DOHH2 (cell line): Measurements from ENCODE around the gene PRKAB1.

Experiments
- H3F3A ChIP-seq: fragments of 200-600 bp; sonication (generic), shearing (Covaris generic); 2 replicates; pipeline ENCODE4 v1.6.0; 2016; ENCODE audit warnings: antibody characterized with exemption, mild to moderate bottlenecking; ENCODE audit not compliant: control insufficient read depth, insufficient read depth
- H3K27ac ChIP-seq: fragments of 200-600 bp; sonication (generic); 2 replicates; pipeline ENCODE4 v1.5.1; 2014; ENCODE audit warnings: low read depth, mild to moderate bottlenecking, low read length, moderate library complexity
- H3K27me3 ChIP-seq: fragments of 200-600 bp; sonication (generic); 2 replicates; pipeline ENCODE4 v1.6.1; 2014; ENCODE audit warnings: mild to moderate bottlenecking, low read length, mixed read lengths; ENCODE audit not compliant: control insufficient read depth
- H3K36me3 ChIP-seq: fragments of 200-600 bp; sonication (generic); 2 replicates; pipeline ENCODE4 v1.6.1; 2014; ENCODE audit warnings: mild to moderate bottlenecking, low read length, moderate library complexity, mixed read lengths; ENCODE audit not compliant: control insufficient read depth
- H3K4me1 ChIP-seq: fragments of 200-600 bp; sonication (generic); 2 replicates; pipeline ENCODE4 v1.6.1; 2014; ENCODE audit warnings: mild to moderate bottlenecking, low read length, mixed read lengths; ENCODE audit not compliant: control insufficient read depth
- H3K4me2 ChIP-seq: fragments of 200-600 bp; sonication (generic); 2 replicates; pipeline ENCODE4 v1.6.0; 2014; ENCODE audit warnings: mild to moderate bottlenecking, low read length, moderate library complexity
- H3K4me3 ChIP-seq: fragments of 200-600 bp; sonication (generic); 2 replicates; pipeline ENCODE4 v1.5.1; 2014; ENCODE audit warnings: mild to moderate bottlenecking, low read length, mixed read lengths
- H3K79me2 ChIP-seq: fragments of 200-600 bp; sonication (generic); 2 replicates; pipeline ENCODE4 v1.6.1; 2014; ENCODE audit warnings: mild to moderate bottlenecking, low read length, mixed read lengths; ENCODE audit not compliant: control insufficient read depth
- H3K9me2 ChIP-seq: fragments of 200-600 bp; sonication (generic); replicated peaks from 2 replicates; pipeline ENCODE4 v1.6.1; 2014; ENCODE audit warnings: mild to moderate bottlenecking, low read length, mixed read lengths; ENCODE audit not compliant: control insufficient read depth
- H3K9me3 ChIP-seq: fragments of 200-600 bp; sonication (generic); 2 replicates; pipeline ENCODE4 v1.6.1; 2014; ENCODE audit warnings: antibody characterized with exemption, low read length, mixed read lengths; ENCODE audit not compliant: control insufficient read depth, insufficient read depth
- H4K20me1 ChIP-seq: fragments of 200-600 bp; sonication (generic); 2 replicates; pipeline ENCODE4 v1.6.0; 2014; ENCODE audit warnings: low read depth, mild to moderate bottlenecking, antibody characterized with exemption, low read length, moderate library complexity; ENCODE audit not compliant: control insufficient read depth, insufficient read depth
- EZH2phosphoT487 ChIP-seq: fragments of 200-600 bp; sonication (generic); IDR thresholded peaks from 2 replicates; pipeline ENCODE4 v1.6.1; 2017; ENCODE audit warnings: borderline replicate concordance, mild to moderate bottlenecking, antibody characterized with exemption, low read length, moderate library complexity, mixed read lengths
- TF ChIP-seq, protein P1 (sequence below): fragments of 200-600 bp; sonication (generic); IDR thresholded peaks from one replicate; pipeline ENCODE4 v1.5.1; 2014; ENCODE audit warnings: antibody characterized with exemption, mild to moderate bottlenecking, low read depth, low read length; ENCODE audit not compliant: poor library complexity, severe bottlenecking

PRKAB1 gene

DNA sequence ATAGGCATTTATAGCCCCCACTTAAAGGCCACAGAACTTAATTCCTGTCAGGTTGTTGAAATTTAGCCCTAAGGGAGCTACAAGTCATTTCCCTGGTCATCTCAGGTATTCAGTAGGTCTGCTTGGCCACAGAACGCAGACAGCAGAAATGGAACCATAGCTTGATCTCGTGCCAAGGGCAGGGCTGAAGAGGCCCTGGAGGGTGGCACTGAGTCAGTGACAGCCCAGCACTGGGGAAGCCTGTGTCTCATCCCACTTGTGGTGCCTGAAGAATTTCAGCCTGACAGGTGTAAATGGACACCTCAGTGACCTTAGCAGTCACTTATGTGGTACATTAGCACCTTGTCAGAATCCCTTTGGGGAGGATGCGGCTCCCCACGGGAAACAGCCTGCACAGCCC lies 6.6 kb downstream of the PRKAB1 start:
- no peaks in the 10 kb centered on the region for H3K27me3 ChIP-seq
- H3K4me1 ChIP-seq, result peaks cover 16% of the 10 kb centered on the region
- TF ChIP-seq EZH2phosphoT487, result no peak
- TF ChIP-seq, protein P1, sequence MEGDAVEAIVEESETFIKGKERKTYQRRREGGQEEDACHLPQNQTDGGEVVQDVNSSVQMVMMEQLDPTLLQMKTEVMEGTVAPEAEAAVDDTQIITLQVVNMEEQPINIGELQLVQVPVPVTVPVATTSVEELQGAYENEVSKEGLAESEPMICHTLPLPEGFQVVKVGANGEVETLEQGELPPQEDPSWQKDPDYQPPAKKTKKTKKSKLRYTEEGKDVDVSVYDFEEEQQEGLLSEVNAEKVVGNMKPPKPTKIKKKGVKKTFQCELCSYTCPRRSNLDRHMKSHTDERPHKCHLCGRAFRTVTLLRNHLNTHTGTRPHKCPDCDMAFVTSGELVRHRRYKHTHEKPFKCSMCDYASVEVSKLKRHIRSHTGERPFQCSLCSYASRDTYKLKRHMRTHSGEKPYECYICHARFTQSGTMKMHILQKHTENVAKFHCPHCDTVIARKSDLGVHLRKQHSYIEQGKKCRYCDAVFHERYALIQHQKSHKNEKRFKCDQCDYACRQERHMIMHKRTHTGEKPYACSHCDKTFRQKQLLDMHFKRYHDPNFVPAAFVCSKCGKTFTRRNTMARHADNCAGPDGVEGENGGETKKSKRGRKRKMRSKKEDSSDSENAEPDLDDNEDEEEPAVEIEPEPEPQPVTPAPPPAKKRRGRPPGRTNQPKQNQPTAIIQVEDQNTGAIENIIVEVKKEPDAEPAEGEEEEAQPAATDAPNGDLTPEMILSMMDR, result no peak
- H4K20me1 ChIP-seq, result 0 out of 2 replicates have a peak, but pooled peaks cover 5% of the 10 kb centered on the region
- H3K79me2 ChIP-seq, result peaks cover 38% of the 10 kb centered on the region
- no peak overlapping the region for H3K4me2 ChIP-seq
- H3F3A ChIP-seq, result no peaks in the 10 kb centered on the region
- H3K27ac ChIP-seq, result no peak overlapping the region
- H3K9me3 ChIP-seq, result no peaks in the 10 kb centered on the region
- H3K4me3 ChIP-seq, result no peak overlapping the region
- no peaks in the 10 kb centered on the region for H3K9me2 ChIP-seq
- peaks cover 99% of the 10 kb centered on the region for H3K36me3 ChIP-seq

DNA sequence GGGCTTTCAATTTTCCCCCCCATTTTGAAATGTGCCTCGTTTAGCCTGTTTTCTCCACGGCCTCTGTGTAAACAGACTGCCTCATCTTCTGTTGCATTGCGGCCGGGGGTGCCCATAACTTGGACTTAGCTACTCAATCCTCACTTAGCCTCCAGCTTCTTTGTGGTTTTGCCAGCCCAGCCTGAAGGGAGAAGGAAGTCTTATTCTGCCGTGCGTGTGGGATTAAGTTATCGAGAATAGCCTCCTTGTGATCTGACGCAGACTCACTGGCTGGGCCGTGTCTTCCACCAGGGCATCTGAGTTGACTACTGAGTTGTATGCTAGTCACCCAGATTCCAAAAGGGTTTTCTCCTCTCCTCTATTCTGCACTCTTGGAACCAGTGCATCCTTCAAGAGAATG lies 8.1 kb downstream of the PRKAB1 start:
- H3K9me3 ChIP-seq, result no peaks in the 10 kb centered on the region
- no peak overlapping the region for H3K4me2 ChIP-seq
- no peak overlapping the region for H3K4me3 ChIP-seq
- peaks cover 10% of the 10 kb centered on the region for H3K4me1 ChIP-seq
- peaks cover 23% of the 10 kb centered on the region for H3K79me2 ChIP-seq
- peaks cover 5% of the 10 kb centered on the region; the same call in 1 of the 2 replicates for H3F3A ChIP-seq
- peaks cover 99% of the 10 kb centered on the region for H3K36me3 ChIP-seq
- H3K27ac ChIP-seq, result no peak overlapping the region
- H4K20me1 ChIP-seq, result no peaks in the 10 kb centered on the region
- no peak for TF ChIP-seq EZH2phosphoT487
- TF ChIP-seq, protein P1, result no peak
- no peaks in the 10 kb centered on the region for H3K27me3 ChIP-seq
- no peaks in the 10 kb centered on the region for H3K9me2 ChIP-seq

DNA sequence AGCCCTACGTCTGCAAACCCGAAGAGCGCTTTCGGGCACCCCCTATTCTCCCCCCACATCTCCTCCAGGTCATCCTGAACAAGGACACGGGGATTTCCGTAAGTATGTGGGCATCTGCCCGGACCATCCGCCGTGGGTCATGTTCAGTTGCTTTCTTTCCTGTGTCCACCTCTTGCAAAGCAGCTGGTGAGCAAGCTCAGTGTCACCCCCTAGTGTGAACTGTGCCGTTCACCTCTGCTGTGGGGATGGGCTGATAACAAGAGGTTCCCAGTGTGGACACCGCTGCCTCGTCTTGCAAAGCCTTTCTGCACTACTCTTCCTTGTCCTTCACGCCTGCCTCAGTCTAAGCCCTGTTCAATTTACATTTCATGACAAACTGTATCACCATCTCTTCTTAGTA lies 8.6 kb downstream of the PRKAB1 start:
- Histone ChIP-seq H3K4me1 (peaks cover 15% of the 10 kb centered on the region), H3K9me3 (no peaks in the 10 kb centered on the region), H3K27ac (no peak overlapping the region), H3F3A (peaks cover 11% of the 10 kb centered on the region), H3K79me2 (peaks cover 17% of the 10 kb centered on the region), H3K27me3 (no peaks in the 10 kb centered on the region), H3K4me3 (no peak overlapping the region), H3K9me2 (no peaks in the 10 kb centered on the region), H4K20me1 (no peaks in the 10 kb centered on the region), H3K4me2 (no peak overlapping the region), H3K36me3 (peaks cover 99% of the 10 kb centered on the region)
- TF ChIP-seq, protein P1, result no peak
- TF ChIP-seq EZH2phosphoT487, result no peak

DNA sequence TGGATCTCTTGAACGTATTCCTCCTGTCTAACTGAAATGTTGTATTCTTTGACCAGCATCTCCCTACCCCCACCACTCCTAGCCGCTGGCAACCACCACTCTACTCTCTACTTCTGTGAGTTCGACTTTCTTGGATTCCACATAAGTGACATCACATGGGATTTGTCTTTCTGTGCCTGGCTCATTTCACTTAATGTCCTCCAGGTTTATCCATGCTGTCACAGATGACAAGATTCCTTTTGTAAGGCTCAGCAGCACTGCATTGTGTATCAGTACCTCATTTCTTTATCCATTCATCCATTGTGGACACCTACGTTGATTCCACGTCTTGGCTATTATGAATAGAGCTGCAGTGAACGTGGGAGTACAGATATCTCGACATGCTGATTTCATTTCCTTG lies 10.5 kb downstream of the PRKAB1 start:
- H3F3A ChIP-seq, result peaks cover 18% of the 10 kb centered on the region

More for the DNA sequence above, 10.5 kb downstream of the PRKAB1 start:
- Histone ChIP-seq H3K36me3 (peaks cover 96% of the 10 kb centered on the region), H3K4me2 (no peak overlapping the region), H3K27me3 (no peaks in the 10 kb centered on the region), H3K79me2 (no peaks in the 10 kb centered on the region; the same call in 1 of the 2 replicates), H4K20me1 (no peaks in the 10 kb centered on the region), H3K4me3 (no peak overlapping the region), H3K9me2 (no peaks in the 10 kb centered on the region), H3K9me3 (no peaks in the 10 kb centered on the region), H3K27ac (no peak overlapping the region), H3K4me1 (peaks cover 34% of the 10 kb centered on the region)
- TF ChIP-seq EZH2phosphoT487, result no peak
- TF ChIP-seq, protein P1, result no peak
